Measurements from ENCODE around the gene LIN37. TPM values are rescaled to one million over a fixed set of nuclear protein-coding genes. Genes with fewer than 3 reads are reported as not detected.

The LIN37 gene
- total and polyA plus RNA-seq, 2 of the 13 experiments (the other 11 are each of a cell fraction or from before 2014, with no cell fraction given) = 6.3 to 8.7 TPM

DNA sequence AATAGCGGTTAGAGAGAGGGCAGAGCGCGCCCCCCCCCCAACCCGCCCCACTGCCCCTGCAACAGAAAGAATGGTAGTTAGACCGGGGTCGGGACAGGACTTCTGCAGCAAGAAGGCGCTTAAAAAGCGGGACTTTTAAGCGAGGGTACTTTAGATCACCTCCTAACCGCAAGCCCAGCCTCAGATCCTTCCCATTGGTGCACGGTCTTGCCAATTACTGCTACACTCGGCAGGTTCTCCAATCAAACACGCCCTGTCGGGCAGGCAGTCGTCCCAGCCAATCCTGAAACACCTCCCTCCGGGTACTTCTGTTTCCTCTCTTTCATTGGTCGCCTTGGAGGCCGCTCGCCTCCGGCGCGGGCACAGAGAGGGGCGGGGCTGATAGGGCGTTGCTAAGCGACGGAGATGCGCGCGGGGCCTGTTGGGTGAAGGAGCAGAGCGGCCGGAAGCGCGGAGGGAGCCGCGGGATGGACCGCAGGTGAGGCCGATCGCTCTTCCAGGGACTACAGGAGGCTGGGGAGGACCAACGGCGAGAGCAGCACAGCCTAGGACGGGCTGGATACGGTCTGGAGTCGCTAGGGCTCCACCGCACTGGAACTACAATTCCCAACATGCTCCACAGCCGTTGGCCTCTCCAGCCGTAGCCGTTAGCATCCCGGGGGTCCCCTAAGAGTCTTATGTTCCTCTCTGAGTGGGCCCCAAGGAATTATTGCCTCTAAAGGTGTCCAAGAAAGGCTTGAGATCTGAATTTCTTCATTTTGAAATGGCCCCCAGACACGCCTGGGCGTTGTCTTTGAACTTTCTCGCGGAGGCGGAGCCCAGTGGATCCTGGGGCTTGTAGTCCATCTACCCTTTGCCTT lies 9.6 kb downstream of the LIN37 start, which contains the start of gene PROSER3 (continued):
- TF ChIP-seq GFI1 (CRISPR knock-in tag; IDR thresholded peaks at IDR 0.05; ENCODE audit: borderline replicate concordance) (no peak), FOSL1 (CRISPR knock-in tag; IDR thresholded peaks at IDR 0.05; ENCODE audit: borderline replicate concordance) (no peak), MXI1 (IDR thresholded peaks at IDR 0.05; ENCODE audit: borderline replicate concordance, low read depth, low read length) (peak; percentile 87; the same call in 2 of the 3 replicates), ELF4 (CRISPR knock-in tag; IDR thresholded peaks at IDR 0.05; ENCODE audit: borderline replicate concordance) (no peak), ZBTB8A (CRISPR knock-in tag; IDR thresholded peaks at IDR 0.05; ENCODE audit: borderline replicate concordance, low read depth) (no peak), ZNF549 (CRISPR knock-in tag; IDR thresholded peaks at IDR 0.05) (no peak), FOXK1 (CRISPR knock-in tag; IDR thresholded peaks at IDR 0.05; ENCODE audit: borderline replicate concordance, low read depth) (no peak), SMAD3 (CRISPR knock-in tag; IDR thresholded peaks at IDR 0.05) (peak; percentile 24; the same call in 1 of the 2 replicates), ZNF660 (CRISPR knock-in tag; IDR thresholded peaks at IDR 0.05; ENCODE audit: borderline replicate concordance, low read depth) (no peak), SCMH1 (CRISPR knock-in tag; IDR thresholded peaks at IDR 0.05; ENCODE audit: borderline replicate concordance) (no peak), ZNF800 (CRISPR knock-in tag; IDR thresholded peaks at IDR 0.05) (no peak), ZBTB26 (CRISPR knock-in tag; IDR thresholded peaks at IDR 0.05; ENCODE audit: borderline replicate concordance) (peak; percentile 54; the same call in 1 of the 2 replicates), TEAD2 (CRISPR knock-in tag; IDR thresholded peaks at IDR 0.05) (no peak), ARNT (IDR thresholded peaks at IDR 0.05) (no peak), ZNF850 (CRISPR knock-in tag; conservative IDR thresholded peaks at IDR 0.05) (no peak), TBP (CRISPR knock-in tag; IDR thresholded peaks at IDR 0.05) (0 out of 2 replicates have a peak, but pooled peaks have one; percentile 59), KAT7 (CRISPR knock-in tag; IDR thresholded peaks at IDR 0.05; ENCODE audit: borderline replicate concordance) (no peak), ZNF552 (CRISPR knock-in tag; IDR thresholded peaks at IDR 0.05; ENCODE audit: borderline replicate concordance) (no peak), TBL1XR1 (IDR thresholded peaks at IDR 0.05; ENCODE audit: borderline replicate concordance, low read length, partially characterized antibody) (no peak), SPEN (CRISPR knock-in tag; IDR thresholded peaks at IDR 0.05; ENCODE audit: low read depth) (peak; percentile 56), ZNF124 (CRISPR knock-in tag; IDR thresholded peaks at IDR 0.05) (no peak), PHF21A (CRISPR knock-in tag; IDR thresholded peaks at IDR 0.05) (no peak), ZNF878 (CRISPR knock-in tag; IDR thresholded peaks at IDR 0.05) (no peak)
- TF ChIP-seq, protein P1, sequence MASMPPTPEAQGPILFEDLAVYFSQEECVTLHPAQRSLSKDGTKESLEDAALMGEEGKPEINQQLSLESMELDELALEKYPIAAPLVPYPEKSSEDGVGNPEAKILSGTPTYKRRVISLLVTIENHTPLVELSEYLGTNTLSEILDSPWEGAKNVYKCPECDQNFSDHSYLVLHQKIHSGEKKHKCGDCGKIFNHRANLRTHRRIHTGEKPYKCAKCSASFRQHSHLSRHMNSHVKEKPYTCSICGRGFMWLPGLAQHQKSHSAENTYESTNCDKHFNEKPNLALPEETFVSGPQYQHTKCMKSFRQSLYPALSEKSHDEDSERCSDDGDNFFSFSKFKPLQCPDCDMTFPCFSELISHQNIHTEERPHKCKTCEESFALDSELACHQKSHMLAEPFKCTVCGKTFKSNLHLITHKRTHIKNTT (CRISPR knock-in tag; IDR thresholded peaks at IDR 0.05) = 0 out of 2 replicates have a peak, but pooled peaks have one; percentile 71
- TF ChIP-seq, protein P2, sequence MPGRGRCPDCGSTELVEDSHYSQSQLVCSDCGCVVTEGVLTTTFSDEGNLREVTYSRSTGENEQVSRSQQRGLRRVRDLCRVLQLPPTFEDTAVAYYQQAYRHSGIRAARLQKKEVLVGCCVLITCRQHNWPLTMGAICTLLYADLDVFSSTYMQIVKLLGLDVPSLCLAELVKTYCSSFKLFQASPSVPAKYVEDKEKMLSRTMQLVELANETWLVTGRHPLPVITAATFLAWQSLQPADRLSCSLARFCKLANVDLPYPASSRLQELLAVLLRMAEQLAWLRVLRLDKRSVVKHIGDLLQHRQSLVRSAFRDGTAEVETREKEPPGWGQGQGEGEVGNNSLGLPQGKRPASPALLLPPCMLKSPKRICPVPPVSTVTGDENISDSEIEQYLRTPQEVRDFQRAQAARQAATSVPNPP (CRISPR knock-in tag; IDR thresholded peaks at IDR 0.05) = no peak
